Kidney tubule cell (primary cell): ENCODE results near the gene SLC16A6.
"Not testable (repeated sequence)": the region's sequence is repeated elsewhere in the genome, so short reads cannot be mapped to it uniquely, and the experiment has no call there.

Source experiments
- DNase-seq: peaks from one replicate; pipeline ENCODE4 v3.0.0-alpha.2; 2018; ENCODE audit warnings: low spot score

The SLC16A6 gene

GRCh38 chr17:68248199-68248825 is 42.6 kb downstream of the SLC16A6 start:
- peak; percentile 57 for DNase-seq

GRCh38 chr17:68247445-68248198 is 43.3 kb downstream of the SLC16A6 start, which contains the start of gene AMZ2:
Gene AMZ2, plus strand, starts transcription at chr17:68248043. Its CDS starts 2,145 bp downstream, at chr17:68250188.
- peak; percentile 94 for DNase-seq

- DNase-seq: no peak
Observed at GRCh38 chr17:68246271-68247028, 44.5 kb downstream of the SLC16A6 start.

DNA sequence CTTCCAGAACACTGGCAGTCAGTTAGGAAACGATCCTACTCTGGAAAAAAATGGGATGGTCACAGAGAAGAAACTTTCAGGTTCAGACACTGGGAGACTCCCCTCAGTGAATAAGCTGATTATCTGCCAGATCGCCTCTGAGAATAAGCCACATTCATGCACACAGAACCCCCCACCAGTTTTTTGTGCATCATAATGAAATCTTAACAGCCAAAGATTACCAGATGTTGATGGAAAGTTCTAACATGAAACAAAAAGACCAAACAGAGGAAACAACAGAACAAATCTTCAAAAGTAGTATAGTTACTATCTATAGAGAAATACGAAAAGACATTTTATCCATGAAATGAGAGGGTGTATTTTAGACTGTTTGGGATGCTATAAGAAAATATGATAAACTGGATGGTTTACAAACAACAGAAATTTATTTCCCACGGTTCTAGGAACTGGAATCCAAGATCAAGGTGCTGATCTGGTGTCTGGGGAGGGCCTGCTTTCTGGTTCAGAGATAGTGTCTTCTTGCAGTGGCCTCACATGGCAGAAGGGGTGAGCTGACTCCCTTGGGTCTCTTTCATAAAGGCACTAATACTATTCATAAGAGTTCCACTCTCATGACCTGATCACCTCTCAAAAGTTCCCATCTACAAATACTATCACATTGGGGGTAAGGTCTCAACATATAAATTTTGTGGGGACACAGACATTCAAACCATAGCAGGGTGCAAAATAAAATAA is 51.1 kb downstream of the SLC16A6 start:
- DNase-seq: no peak

GRCh38 chr17:68238871-68239253 is 52.1 kb downstream of the SLC16A6 start:
- DNase-seq: no peak

DNA sequence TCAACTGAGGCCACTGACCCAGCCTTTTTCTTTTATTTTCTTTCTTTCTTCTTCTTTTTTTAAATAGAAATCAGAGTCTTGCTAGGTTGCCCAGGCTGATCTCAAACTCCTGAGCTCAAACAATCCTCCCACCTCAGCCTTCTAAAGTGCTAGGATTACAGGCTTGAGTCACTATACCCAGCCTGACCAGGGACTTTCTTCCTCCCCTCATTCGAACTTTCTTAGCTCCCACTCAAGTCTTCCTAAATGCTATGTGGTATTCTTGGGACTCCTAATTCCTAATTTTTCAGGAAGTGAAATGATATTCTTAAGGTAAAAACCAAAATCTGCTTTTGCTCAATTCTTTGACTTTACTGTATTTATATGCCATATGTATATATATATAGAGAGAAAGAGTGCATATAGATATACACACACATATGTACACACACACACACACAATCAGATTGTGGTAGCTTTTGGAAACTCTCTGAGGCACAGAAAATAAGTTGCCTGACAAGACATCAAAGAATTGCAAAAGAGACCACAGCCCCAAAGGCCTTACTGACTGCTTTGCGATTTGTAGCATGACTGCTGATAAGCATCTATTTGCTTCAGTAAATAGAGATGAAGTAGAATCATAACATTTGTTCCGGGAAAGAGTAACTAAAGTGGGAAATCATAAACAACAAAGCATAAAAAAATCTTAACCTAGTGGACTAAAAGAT is 52.6 kb downstream of the SLC16A6 start:
- no peak for DNase-seq

DNA sequence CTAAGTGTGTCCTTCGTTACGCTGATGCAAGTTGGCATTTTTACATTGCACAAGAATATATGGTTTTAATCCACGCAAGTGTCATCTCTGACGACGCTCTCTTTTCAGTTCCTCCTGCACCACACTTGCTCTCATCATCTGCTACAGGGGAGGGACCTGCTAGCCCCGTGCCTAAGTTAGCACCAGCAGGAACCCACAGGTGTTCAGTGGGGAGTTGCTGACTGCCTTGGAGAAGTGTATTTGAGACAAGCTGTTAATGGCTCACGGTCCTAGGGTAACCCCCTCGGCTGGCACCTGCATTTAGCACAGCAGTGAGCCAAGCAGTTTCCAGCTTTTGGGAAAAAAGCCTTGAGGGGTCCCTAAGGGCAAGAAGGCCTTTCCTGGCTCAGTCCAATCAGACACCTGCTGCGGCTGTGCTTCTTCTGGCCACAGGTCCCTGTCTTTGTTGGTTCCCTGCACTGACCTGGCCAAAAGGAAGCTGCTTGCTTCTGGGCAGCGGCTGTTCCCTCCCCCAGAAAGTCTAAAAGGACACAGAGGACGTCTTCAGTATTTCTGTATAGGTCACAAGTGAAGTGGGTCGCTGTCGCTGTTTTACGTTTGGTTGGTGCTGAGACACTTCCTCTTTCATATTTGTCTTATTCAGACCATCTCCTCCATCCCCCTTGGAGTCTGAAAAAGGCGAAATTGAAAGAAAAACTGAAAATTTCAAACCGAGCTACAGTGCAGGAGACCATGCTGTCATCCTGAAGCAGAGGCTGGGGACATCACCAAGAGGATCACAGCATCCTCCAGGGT is 53.4 kb downstream of the SLC16A6 start:
- DNase-seq: not testable (repeated sequence)

- not testable (repeated sequence) for DNase-seq
Observed at GRCh38 chr17:68235336-68235791, 55.6 kb downstream of the SLC16A6 start.

DNA sequence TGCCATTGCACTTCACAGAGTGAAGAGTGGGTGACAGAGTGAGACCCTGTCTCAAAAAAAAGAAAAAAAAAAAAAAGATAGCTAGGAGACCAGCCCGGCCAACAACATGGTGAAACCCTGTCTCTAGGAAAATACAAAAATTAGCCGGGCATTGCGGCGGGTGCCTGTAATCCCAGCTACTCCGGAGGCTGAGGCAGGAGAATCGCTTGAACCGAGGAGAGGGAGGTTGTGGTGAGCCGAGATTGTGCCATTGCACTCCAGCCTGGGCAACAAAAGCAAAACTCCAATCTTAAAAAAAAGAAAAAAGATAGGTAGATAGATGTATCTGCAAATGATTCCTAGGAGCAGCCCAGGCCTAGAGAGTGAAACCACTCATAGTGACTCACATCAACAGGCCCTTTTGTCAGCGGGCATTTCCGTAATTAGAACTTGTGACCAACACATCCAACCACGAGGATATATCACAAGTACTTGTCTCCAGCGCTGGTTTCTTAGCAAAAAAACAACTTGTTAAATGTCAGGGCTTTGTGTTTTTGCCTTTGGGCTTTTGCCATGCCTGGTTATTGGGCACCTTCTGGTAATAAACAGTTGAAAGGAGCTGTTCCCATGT is 56.1 kb downstream of the SLC16A6 start:
- DNase-seq: peak; percentile 94

- DNase-seq: peak; percentile 42
Observed at GRCh38 chr17:68232741-68233140, 58.2 kb downstream of the SLC16A6 start.

DNA sequence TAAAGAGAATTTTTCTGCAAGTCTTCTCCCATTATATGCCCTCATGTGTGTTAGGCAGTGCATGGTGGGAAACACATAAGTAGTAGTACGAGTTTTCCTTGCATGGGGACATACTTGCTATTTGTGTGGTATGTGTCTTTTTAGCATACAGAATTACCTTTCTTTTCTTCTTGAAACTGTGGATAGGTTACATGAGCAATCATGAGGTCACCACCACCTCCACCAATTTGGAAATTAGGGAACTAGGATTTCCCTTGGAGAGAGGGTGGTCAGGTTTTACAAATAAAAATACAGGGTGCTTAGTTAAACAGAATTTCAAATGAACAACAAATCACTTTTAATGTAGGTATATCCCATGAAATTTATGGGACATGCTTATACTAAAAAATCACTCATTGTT is 59.4 kb downstream of the SLC16A6 start:
- peak; percentile 61 for DNase-seq

DNA sequence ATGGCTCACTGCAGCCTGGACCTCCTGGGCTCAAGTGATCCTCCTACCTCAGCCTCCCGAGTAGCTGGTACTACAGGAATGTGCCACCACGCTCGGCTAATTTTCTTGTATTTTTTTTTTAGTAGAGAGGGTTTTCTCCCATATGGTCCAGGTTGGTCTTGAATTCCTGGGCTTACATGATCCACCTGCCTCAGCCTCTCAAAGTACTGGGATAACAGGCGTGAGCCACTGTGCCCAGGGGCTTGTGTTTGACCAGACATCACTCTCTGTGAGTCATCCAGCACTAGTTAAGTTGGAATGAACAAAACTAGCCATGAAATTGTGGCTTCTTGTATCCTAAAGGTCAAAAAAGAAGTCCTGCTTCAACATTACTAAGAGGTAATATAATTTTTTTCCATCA is 59.8 kb downstream of the SLC16A6 start:
- DNase-seq: peak; percentile 72

- no peak for DNase-seq
Observed at GRCh38 chr17:68229619-68230018, 61.3 kb downstream of the SLC16A6 start.

- no peak for DNase-seq
Observed at GRCh38 chr17:68228817-68229570, 61.9 kb downstream of the SLC16A6 start.

DNA sequence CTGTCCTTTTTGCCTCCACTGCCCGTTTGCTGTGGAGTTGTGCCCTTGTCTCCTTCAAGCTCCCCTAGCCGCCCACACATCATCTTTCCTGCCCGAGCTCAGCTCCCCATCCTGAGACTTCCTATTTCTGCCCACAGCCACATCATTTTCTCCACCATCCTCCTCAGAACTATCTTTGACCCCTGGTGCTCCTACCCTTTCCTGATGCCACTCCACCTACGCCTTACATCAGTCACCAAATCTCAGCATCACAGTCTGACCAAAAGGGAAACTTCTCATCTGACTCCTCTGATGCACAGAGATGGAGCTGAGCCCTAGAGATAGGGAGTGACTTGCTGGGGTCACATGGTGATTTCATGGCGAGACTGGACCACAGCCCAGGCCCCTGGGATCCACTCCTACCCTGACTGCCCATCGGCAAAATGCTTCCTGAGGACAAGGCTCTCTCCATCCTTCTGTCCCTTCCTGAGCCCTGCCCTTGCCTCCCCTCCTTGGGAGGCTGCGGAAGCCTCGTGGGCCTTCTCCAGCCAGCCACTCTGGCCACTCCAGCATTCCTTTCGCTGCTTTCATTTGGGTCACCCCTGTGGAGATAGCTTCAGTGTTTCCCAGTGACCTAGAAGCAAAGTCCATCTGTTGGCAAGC is 62.8 kb downstream of the SLC16A6 start:
- DNase-seq: not testable (repeated sequence)

GRCh38 chr17:68225055-68225454 is 65.9 kb downstream of the SLC16A6 start:
- not testable (repeated sequence) for DNase-seq

DNA sequence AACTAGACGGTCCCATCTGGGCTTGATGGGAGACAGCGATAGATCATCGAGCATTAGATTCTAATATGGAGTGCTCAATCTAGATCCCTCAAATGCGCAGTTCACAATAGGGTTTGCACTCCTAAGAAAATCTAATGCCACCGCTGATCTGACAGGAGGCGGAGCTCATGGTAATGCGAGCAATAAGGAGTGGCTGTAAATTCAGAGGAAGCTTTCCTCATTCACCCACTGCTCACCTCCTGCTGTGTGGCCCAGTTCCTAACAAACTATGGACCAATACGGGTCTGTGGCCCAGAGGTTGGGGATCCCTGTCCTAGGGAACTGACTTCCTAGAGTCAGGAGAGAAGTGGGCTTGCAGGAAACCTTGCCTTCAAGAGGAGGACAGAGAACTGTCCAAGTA is 68.3 kb downstream of the SLC16A6 start:
- DNase-seq: no peak

DNA sequence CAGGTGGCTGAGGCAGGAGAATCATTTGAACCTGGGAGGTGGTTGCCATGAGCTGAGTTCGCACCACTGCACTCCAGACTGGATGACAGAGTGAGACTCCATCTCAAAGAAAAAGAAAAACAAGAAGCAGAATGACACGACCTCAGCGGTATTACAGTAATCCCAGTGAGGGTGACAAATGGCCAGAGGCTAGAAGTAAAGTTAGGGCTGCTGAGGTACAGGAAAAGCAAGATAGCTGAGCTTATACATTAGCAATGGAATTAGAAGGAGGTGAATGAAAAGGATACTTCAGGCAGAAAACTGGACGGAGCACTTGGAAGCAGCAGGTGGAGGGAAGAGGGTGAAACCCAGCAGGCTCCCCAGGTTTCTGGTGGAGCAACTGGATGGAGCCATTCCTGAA is 69.1 kb downstream of the SLC16A6 start:
- peak; percentile 9 for DNase-seq

GRCh38 chr17:68220786-68221185 is 70.1 kb downstream of the SLC16A6 start:
- not testable (repeated sequence) for DNase-seq
